ACC112 (cell line): Measurements from ENCODE around the gene PDZD7.
A peak's percentile ranks its signal among the peaks of the same experiment; 100 is the strongest.

ENCODE experiments used
- H2AFZ ChIP-seq: fragments of 200-600 bp; sonication (generic); one replicate; pipeline ENCODE4 v1.6.0; 2017; ENCODE audit warnings: antibody characterized with exemption, low read length; ENCODE audit not compliant: unreplicated experiment
- H3K27ac ChIP-seq: fragments of 200-600 bp; sonication (generic); 2 replicates; pipeline ENCODE4 v1.5.1; 2014; ENCODE audit warnings: low read depth, mild to moderate bottlenecking, antibody characterized with exemption, low read length, moderate library complexity
- H3K27me3 ChIP-seq: fragments of 200-600 bp; sonication (generic); 2 replicates; pipeline ENCODE4 v1.6.1; 2014; ENCODE audit warnings: mild to moderate bottlenecking, antibody characterized with exemption, low read length, moderate library complexity, mixed read lengths; ENCODE audit not compliant: insufficient read depth
- H3K36me3 ChIP-seq: fragments of 200-600 bp; sonication (generic); 2 replicates; pipeline ENCODE4 v1.6.1; 2016; ENCODE audit warnings: mild to moderate bottlenecking, antibody characterized with exemption, low read length, moderate library complexity, mixed read lengths; ENCODE audit not compliant: insufficient read depth
- H3K4me1 ChIP-seq: fragments of 200-600 bp; sonication (generic); one replicate; pipeline ENCODE4 v1.6.1; 2016; ENCODE audit warnings: low read length, mixed read lengths; ENCODE audit not compliant: insufficient read depth, unreplicated experiment, control insufficient read depth
- H3K4me3 ChIP-seq: fragments of 200-600 bp; sonication (generic); 2 replicates; pipeline ENCODE4 v1.5.1; 2014; ENCODE audit warnings: mild to moderate bottlenecking, low read depth, low read length
- H3K79me2 ChIP-seq: fragments of 200-600 bp; sonication (generic); one replicate; pipeline ENCODE4 v1.6.0; 2016; ENCODE audit warnings: low read length; ENCODE audit not compliant: control insufficient read depth, unreplicated experiment, insufficient read depth

The PDZD7 gene

GRCh38 chr10:101047961-101048892 is 17.3 kb upstream of the PDZD7 start:
- peaks cover 20% of the 10 kb centered on the region for H3K27me3 ChIP-seq

DNA sequence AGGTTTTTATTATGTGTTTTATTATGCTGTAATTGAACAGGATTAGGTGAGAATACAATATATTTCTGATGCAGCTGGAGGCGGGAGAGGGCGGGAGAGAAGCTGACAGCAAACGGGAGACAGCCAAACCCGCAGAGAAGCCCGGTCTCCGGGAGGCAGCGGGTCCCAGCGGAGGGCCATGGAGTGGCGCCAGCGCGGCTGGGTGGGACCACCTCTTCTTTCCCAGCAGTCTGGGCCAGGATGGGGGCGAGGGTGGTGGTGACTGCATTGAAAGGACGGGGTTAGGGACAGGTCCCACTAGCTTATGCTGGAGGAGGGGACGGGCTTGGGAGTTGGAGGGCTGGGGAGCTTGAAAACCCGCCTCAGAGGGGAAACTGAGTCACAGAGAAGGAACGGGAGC is 16.3 kb upstream of the PDZD7 start:
- Histone ChIP-seq H3K4me3 (no peak overlapping the region), H3K27me3 (peaks cover 20% of the 10 kb centered on the region), H3K4me1 (peaks cover 20% of the 10 kb centered on the region)

More at GRCh38 chr10:101047961-101048892, 17.3 kb upstream of the PDZD7 start:
- no peaks in the 10 kb centered on the region for H3K36me3 ChIP-seq
- no peak overlapping the region for H2AFZ ChIP-seq
- peaks cover 26% of the 10 kb centered on the region for H3K4me1 ChIP-seq
- H3K4me3 ChIP-seq, result no peak overlapping the region
- no peaks in the 10 kb centered on the region for H3K79me2 ChIP-seq
- no peak overlapping the region for H3K27ac ChIP-seq

GRCh38 chr10:101046332-101047238 is 15.7 kb upstream of the PDZD7 start:
- Histone ChIP-seq H2AFZ (no peak overlapping the region), H3K4me3 (no peak overlapping the region)

More for the DNA sequence above, 16.3 kb upstream of the PDZD7 start:
- H3K27ac ChIP-seq, result no peak overlapping the region
- no peaks in the 10 kb centered on the region for H3K79me2 ChIP-seq
- H3K36me3 ChIP-seq, result no peaks in the 10 kb centered on the region
- no peak overlapping the region for H2AFZ ChIP-seq

GRCh38 chr10:101044117-101044516 is 13.2 kb upstream of the PDZD7 start:
- Histone ChIP-seq H3K4me1 (peaks cover 16% of the 10 kb centered on the region), H3K27ac (no peak overlapping the region; the same call in 1 of the 2 replicates), H3K4me3 (no peak overlapping the region; the same call in 1 of the 2 replicates)

More at GRCh38 chr10:101046332-101047238, 15.7 kb upstream of the PDZD7 start:
- H3K27ac ChIP-seq, result no peak overlapping the region
- H3K79me2 ChIP-seq, result no peaks in the 10 kb centered on the region
- H3K36me3 ChIP-seq, result no peaks in the 10 kb centered on the region
- peaks cover 20% of the 10 kb centered on the region for H3K27me3 ChIP-seq
- H3K4me1 ChIP-seq, result peaks cover 17% of the 10 kb centered on the region

DNA sequence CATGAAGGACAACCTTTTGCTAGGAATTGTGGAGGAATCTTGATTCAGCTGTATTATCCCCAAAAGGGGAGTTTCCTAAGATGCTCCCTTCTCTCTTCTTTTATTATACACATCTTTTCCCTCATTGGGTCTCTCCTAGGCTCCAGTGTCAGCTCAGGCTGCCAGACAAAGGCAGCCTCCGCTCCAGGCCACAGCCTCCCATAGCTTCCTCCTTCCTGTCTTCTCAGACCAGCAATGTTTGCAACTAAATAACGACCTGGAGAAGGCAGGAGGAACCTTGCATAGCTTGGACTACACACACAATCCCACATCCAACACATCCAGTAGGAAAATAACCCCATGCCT is 12.4 kb upstream of the PDZD7 start:
- Histone ChIP-seq H2AFZ (peak overlapping the region; percentile 69), H3K79me2 (no peaks in the 10 kb centered on the region), H3K27me3 (peaks cover 4% of the 10 kb centered on the region; the same call in 1 of the 2 replicates), H3K36me3 (no peaks in the 10 kb centered on the region), H3K4me3 (peak overlapping the region; percentile 76), H3K27ac (peak overlapping the region; percentile 83), H3K4me1 (peaks cover 16% of the 10 kb centered on the region)

More at GRCh38 chr10:101044117-101044516, 13.2 kb upstream of the PDZD7 start:
- no peak overlapping the region for H2AFZ ChIP-seq
- no peaks in the 10 kb centered on the region for H3K36me3 ChIP-seq
- peaks cover 12% of the 10 kb centered on the region for H3K27me3 ChIP-seq
- H3K79me2 ChIP-seq, result no peaks in the 10 kb centered on the region

DNA sequence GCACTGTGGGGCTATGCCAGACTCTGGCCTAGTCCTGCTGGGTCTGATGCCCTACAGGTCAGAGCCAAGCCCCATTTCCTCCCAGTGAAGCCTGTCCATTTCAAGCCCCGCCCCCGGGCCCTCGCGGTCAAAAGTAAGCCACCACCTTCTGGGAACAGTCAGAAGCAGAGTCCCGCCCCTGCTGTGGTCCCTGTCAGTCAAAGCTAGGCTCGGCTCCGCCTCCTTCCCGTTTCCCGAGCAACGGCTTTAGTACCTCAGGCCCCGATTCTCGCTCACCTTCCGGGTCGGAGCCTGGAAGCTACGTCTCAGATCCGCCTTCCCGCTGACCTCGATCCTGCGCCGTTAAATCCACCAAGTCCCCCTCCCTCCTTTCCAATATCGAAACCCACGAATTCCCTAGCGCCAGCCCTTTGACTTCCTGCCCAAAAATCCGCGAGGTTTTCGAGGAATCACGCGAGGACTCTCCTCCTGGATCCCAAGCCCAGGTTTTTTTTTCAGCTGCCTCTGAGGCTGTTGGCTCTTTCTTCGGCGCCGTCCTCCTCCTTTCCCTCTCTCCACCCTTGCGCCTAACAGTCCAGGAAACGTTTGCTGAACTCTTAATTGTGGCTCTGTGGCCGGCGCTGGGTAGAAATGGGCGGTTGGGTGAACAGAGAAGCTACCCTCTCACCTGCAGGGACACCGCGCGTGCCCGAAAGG is 11.9 kb upstream of the PDZD7 start:
- peaks cover 16% of the 10 kb centered on the region for H3K4me1 ChIP-seq
- peak overlapping the region; percentile 69 for H2AFZ ChIP-seq
- no peaks in the 10 kb centered on the region for H3K79me2 ChIP-seq
- no peaks in the 10 kb centered on the region for H3K27me3 ChIP-seq
- H3K36me3 ChIP-seq, result no peaks in the 10 kb centered on the region
- peak overlapping the region; percentile 83 for H3K27ac ChIP-seq
- peak overlapping the region; percentile 76 for H3K4me3 ChIP-seq

GRCh38 chr10:101042118-101042517 is 11.2 kb upstream of the PDZD7 start:
- Histone ChIP-seq H3K4me1 (peaks cover 16% of the 10 kb centered on the region), H3K36me3 (peaks cover 6% of the 10 kb centered on the region; the same call in 1 of the 2 replicates), H3K27ac (peak overlapping the region; percentile 83), H3K27me3 (no peaks in the 10 kb centered on the region), H2AFZ (no peak overlapping the region), H3K79me2 (no peaks in the 10 kb centered on the region), H3K4me3 (peak overlapping the region; percentile 76)

DNA sequence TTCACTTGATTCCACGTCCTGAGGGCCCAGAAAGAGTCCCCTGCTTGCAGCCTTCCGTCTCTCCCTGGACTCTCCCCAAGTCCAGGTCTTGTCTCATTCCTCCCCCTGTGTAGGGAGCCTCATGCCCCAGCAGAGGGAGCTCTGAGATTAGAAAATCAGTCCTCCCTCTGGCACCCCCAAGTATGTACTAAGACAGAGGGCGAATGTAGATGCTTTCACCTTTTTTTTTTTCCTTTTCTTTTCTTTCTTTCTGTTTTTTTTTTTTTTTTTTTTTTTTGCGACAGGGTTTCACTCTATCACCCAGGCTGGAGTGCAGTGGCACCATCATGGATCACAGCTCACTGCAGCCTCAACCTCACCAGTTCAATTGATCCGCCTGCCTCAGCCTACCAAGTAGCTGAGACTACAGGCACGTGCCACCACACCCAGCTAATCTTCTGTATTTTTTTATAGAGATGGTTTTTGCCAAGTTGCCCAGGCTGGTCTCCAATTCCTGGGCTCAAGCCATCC is 10.4 kb upstream of the PDZD7 start:
- H2AFZ ChIP-seq, result no peak overlapping the region
- no peak overlapping the region for H3K27ac ChIP-seq
- H3K36me3 ChIP-seq, result peaks cover 6% of the 10 kb centered on the region; the same call in 1 of the 2 replicates
- H3K4me3 ChIP-seq, result no peak overlapping the region
- no peaks in the 10 kb centered on the region for H3K27me3 ChIP-seq
- no peaks in the 10 kb centered on the region for H3K79me2 ChIP-seq
- peaks cover 16% of the 10 kb centered on the region for H3K4me1 ChIP-seq

DNA sequence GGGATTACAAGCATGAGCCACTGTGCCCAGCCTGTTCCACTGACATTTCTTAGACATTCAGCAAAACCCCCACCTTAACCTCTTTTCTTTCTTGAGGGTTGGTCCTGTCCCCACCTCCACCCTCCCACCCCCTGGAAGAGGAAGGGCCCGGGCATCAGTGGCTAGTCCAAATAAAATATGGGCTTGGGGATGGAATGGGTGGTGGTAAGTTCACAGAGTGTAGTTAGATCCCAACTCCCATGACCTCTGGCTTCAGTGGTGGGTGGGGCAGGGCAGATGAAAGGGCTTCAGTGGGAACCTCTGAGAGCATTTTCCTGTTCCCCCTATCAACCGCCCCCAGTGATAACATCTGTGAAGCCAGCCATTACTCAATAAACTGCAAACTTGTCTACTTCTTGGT is 9.9 kb upstream of the PDZD7 start:
- Histone ChIP-seq H3K4me3 (no peak overlapping the region), H3K27me3 (no peaks in the 10 kb centered on the region), H3K36me3 (peaks cover 6% of the 10 kb centered on the region; the same call in 1 of the 2 replicates), H3K27ac (no peak overlapping the region), H3K79me2 (no peaks in the 10 kb centered on the region), H3K4me1 (peaks cover 16% of the 10 kb centered on the region), H2AFZ (no peak overlapping the region)

- Histone ChIP-seq H3K27ac (no peak overlapping the region), H3K36me3 (peaks cover 7% of the 10 kb centered on the region; the same call in 1 of the 2 replicates), H3K27me3 (no peaks in the 10 kb centered on the region)
These were observed 9.1 kb upstream of the PDZD7 start for GRCh38 chr10:101040061-101040460.

More at GRCh38 chr10:101040061-101040460, 9.1 kb upstream of the PDZD7 start:
- H3K4me1 ChIP-seq, result peaks cover 16% of the 10 kb centered on the region
- no peak overlapping the region for H2AFZ ChIP-seq
- H3K79me2 ChIP-seq, result peaks cover 6% of the 10 kb centered on the region
- H3K4me3 ChIP-seq, result no peak overlapping the region
